Retina (tissue), 1 donor: Measurements from ENCODE around the gene CDKAL1.
A peak's percentile ranks its signal among the peaks of the same experiment; 100 is the strongest.
"Not testable (repeated sequence)": the region's sequence is repeated elsewhere in the genome, so short reads cannot be mapped to it uniquely, and the experiment has no call there.

Experiments used
- DNase-seq: peaks from one replicate; pipeline ENCODE4 v3.0.0-alpha.2; 2016

Gene CDKAL1

DNA sequence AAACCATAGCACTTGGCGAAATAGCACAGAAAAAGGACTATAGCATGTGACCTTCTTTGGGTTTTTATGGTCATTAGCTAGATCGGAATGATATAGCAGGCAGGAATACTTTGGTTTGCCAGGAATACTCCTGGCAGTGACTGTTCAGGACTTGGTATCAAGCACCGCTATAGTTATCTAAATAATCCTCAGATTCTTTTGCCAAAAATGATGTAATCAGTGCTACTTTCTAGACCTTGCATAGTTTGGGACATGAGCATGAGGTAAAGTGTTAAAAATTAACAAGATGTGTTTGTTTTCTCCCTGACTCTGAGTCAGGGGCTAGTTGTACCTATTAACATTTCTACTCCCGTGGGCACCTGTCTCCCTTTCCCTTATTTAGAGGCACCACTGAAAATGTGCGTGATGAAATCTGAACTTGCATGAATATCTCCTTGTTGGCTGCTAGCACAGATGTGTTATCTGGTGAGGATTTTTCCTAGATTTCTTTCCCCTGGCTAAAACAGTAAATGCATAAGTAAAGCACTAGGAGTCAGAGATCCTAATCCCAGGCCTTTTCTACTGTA lies 511.0 kb downstream of the CDKAL1 start:
- DNase-seq = no peak

DNA sequence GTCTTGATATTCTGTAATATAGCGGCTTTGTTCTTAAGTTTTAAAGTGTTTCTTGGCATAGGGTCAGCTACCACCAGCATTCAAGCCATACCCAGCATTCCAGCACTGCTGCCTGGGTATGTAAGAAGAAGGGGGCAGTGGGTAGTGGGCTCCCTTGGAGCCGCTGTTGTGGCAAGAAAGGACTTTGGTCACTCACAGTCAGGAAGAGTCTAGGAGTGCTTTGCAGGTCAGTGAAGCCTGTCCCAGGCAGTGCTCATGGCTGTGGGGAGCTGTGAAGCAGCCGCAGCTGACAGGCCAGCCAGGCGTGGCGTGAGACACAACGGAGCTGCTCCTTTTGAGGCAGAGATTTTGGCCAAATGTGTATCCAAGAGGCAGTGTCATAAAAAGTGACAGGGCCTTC lies 512.0 kb downstream of the CDKAL1 start:
- DNase-seq = peak; percentile 51

DNA sequence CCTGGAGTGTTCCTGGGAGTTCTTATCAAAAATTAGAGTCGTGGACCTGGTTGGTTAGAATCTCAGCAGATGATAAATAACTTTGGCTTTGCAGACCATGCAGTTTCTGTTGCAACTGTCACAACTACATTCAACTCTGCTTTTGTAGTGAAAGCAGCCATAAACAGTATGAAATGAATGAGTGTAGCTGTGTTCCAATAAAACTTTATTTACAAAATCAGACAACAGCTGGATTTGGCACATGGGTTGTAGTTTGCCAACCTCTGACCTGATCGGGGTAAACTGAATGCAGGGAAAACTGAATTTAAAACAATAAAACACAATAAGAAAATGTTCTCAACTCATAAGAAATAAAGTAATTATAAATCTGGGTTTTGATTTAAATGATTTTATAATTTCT lies 513.8 kb downstream of the CDKAL1 start:
- no peak for DNase-seq

DNA sequence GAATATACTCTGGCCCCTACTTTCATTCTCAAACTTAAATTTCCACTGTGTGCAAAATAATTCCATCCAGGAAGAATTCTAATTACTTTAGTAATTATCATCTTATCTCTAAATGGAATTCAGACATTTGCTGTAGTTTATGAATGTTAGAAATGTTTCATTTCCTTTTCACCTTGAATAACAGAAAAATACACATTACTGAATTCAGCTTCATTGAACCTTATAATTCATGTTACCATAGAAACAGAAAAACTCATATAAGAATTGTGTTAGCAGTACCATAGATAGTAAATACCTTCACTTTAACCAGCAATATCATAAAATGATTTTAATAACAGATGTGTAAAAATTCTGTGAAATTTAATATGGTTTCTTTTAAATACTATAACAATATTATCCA lies 514.9 kb downstream of the CDKAL1 start:
- DNase-seq = no peak

DNA sequence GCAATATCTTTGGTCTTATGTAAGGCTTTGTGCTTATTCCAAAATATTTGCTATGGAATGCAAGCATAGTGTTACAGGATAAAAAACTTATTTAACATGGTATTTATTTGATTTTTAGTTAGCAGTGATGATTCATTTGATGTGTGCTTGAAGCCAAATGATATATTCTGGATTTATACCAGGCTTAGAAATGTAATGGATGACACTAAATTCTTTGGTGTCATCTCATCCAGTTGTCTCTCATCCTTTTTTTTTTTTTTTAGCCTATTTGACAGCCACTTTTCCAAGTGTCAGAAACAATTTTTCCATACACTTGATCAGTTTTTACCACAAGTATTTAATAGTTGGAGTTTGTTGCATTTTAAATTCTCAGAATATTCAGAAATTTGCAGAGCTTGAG lies 515.3 kb downstream of the CDKAL1 start:
- DNase-seq = no peak

DNA sequence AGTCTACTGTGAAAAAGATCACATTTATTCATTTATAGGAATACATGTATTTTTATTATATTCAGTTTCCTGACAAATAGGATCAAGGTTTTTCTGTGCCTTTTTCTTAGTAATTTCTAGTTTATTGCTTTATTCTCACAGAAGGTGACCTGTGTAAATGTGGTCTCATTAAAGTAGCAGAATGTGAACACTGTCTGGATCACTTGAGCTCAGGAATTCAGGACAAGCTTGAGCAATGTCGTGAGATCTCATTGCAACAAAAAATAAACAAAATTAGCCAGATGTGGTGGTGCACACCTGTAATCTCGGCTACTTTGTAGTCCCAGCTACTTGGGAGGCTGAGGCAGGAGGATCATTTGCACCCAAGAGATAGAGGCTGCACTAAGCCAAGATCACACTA lies 516.7 kb downstream of the CDKAL1 start:
- DNase-seq = no peak

DNA sequence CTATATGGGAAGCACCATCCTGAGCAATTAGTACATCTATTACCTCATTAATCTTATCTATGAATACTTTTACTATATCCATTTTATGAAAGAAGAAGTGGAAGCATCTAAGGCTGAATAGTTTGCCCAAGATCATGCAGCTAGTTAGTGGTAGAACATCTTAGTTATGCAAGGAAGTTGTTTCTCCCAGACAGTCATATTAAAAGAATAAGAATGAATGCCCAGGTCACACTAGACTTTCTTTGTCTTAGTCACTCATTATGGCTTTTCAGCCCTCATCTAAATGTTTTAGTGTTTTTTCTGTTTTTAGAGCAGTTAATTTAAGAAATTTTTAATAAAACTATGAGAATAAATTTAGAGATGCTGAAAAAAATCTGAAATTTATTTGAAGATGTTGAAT lies 517.5 kb downstream of the CDKAL1 start:
- no peak for DNase-seq

DNA sequence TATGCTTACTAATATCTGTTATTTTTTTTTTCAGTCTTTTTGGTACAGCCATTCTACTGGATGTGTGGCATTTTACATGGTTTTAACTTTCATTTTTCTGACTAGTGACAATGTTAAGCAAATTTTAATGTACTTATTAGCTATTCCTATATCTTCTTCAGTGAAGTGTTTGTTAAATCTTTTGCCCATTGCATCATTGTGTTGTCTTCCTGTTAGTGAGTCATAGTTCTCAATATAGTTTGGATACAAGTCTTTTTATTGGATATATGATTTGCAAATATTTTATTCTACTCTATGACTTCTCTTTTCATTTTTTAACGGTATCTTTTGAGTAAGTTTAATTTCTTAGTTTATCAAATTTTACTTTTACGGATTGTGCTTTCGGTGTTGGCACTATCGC lies 519.4 kb downstream of the CDKAL1 start:
- DNase-seq = no peak

DNA sequence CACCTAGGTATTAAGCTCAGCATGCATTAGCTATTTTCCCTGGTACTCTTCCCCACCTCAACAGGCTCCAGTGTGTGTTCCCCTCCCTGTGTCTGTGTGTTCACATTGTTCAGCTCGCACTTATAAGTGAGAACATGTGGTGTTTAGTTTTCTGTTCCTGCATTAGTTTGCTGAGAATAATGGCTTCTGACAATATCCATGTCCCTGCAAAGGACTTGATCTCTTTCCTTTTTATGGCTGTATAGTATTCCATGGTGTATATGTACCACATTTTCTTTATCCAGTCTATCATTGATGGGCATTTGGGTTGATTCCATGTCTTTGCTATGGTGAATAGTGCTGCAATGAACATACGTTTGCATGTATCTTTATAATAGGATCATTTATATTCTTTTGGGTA lies 521.2 kb downstream of the CDKAL1 start:
- not testable (repeated sequence) for DNase-seq

DNA sequence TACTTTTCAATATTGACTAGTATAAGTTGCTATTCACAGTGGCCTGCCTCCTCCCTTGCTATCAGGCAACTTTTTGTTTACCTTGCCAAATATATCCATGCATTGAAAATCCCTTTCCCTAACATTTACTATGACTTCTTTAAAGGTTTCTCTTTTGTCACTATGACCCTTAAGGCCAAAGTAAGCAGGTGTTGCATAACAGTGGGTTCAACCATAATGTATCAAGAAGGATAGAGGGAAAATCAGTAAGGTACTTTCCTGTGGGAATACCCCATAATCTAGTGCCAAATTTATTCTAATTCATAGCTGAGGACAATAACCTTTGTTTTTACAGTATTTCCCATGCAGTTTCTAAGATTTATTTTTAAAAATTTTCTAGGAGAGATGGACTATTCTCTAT lies 527.6 kb downstream of the CDKAL1 start:
- no peak for DNase-seq

DNA sequence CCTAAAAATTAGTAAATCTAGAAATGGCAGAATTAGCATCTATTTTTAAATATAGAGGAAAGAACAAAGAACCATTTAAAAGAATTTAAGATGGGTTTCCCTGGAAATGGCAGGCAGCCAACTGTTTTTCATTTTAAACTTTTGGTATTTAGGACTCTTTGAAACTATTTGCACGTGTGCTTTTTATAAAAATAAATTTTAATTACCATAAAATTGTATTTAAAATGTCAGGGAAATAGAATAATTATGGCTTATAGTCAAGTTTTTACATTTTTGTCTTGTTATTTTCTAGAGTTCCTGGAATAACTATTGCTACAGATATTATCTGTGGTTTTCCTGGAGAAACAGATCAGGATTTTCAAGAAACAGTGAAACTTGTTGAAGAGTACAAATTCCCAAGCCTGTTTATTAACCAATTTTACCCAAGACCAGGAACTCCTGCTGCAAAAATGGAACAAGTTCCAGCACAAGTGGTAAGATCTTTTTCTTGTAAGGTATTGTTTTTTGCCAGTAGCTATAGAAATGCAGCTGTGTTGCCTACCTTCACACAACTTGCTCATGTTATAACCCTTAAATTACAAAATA lies 530.6 kb downstream of the CDKAL1 start:
- DNase-seq = no peak

DNA sequence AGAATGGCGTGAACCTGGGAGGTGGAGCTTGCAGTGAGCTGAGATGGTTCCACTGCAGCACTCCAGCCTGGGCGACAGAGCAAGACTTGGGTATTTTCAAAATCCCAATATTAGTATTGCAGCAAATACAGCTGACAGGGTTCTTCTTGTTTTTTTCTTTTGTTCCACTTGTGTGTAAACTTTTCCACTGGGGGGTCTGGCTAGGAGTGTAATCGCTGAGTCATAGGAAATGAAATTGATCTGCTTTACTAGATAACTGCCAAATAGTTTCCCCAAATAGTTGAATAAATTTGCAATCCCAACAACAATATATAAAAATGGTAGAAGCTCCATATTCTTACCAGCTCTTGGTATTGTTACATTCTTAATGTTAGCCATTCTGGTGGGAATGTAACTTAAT lies 533.3 kb downstream of the CDKAL1 start:
- no peak for DNase-seq

DNA sequence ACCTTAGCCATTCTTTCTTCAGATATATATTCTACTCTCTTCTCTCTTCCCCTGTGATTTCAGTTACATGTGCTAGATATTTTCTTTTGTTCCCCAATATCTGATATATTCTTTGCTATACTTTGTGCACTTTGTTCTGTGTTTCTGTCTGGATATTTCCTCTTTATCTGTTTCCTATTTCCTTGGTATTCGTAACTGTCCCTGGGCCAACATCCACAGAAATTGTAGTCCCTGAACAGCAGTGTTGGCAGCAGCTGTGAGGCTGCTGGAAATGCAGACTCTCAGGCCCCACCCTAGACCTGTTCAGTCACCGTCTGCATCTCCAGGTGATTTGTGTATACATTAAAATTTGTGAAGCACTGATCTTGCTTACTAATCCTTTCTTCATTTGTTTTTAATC lies 536.4 kb downstream of the CDKAL1 start:
- no peak for DNase-seq

DNA sequence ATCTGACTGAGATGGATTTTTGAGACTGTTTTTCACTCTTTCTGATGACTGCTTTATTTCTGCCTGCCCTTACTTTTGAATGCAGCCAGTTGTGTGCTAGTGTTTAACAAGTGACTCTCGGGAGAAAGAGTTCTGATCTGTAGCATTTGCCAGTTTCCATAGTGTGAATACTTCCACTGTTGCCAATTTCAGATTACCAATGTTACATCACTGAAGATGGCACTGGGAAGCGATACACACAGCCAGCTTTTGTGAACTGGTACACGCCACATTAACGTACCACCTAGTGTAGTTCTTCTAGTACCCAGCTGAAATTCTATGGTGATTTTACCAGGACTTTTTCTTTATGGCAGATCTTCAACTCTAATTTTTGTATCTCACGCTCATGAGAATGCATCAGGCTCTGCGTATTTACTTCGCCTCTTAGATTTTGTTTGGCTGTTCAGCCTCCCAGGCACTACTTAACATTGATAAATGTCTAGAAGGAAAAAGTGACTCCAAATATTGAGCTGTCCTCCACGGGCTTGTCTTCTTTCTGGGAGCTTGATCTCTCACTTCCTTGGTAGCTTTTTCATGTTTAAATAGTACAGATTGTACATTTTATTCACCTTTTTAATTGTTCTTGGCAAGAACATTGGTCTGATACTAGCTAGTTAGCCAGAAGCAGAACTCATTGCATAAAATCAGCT lies 537.7 kb downstream of the CDKAL1 start:
- no peak for DNase-seq

DNA sequence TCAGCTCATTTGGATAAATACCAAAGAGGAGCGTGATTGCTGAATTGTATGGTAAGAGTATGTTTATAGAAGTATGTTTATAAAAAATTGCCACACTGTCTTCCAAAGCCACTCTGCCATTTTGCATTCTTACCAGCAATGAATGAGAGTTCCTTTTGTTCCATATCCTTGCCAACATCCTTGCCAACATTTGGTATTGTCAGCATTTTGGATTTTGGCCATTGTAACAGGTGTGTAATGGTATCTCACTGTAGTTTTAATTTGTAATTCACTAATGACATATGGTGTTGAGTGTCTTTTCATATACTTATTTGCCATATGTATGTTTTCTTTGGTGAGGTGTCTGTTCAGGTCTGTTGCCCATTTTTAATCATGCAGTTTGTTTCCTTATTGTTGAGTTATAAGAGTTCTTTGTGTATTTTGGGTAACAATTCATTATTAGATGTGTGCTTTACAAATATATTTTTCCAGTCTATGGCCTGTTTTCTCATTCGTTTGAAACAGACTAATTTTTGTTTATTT lies 539.1 kb downstream of the CDKAL1 start:
- no peak for DNase-seq

DNA sequence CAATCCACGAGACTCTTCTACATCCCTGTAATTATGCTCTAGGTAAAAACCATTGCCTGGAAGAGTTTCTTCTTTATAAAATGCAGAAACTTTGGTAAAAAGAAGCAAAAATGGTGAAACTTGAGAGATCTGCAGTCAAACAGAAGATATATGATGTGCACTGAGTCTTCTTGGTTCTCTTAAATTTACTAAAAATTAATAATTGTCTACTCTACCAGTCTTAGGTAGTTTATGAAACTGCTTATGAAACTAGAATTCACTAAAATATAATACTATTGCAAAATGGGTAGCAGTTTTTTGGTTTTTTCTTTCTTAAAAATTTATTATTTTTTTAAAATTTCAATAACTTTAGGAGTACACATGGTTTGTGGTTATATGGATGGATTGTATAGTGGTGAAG lies 540.2 kb downstream of the CDKAL1 start:
- no peak for DNase-seq

DNA sequence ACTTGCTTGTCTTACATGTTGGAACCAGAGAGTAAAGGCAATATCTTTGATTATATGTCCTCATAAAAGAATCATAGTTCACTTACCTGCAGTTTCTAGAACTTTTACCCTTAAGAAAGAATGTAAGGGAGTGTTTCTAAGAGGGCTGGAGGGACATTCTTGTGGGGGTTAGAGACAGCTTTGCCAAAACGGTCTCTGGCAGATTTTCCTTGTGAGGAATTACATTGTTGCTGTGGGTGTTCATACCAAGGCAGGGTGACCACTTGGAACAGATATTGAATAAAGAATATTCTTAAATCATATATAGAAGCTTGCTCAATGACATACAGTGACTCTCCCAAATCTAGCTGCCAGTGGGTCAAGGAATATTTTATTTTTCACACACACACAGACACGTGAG lies 541.7 kb downstream of the CDKAL1 start:
- no peak for DNase-seq

DNA sequence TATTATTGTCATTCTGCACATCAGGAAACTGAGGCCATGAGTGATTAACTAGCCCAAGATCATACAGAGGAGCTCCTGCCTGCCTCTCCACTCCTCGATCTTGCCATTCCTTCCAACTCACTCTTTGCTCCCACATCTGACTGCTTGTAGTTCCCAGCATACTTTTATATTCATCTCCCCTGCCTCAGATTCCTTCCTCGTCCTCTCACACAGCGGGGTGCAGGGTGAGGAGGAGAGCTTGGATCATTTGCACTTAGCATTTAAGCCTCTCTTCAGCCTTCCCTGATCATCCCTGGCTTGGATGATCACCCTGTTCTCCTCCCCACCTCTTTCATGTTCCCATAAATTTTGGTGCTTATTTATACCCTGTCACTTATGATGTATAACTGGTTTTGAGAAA lies 544.2 kb downstream of the CDKAL1 start:
- DNase-seq = no peak

DNA sequence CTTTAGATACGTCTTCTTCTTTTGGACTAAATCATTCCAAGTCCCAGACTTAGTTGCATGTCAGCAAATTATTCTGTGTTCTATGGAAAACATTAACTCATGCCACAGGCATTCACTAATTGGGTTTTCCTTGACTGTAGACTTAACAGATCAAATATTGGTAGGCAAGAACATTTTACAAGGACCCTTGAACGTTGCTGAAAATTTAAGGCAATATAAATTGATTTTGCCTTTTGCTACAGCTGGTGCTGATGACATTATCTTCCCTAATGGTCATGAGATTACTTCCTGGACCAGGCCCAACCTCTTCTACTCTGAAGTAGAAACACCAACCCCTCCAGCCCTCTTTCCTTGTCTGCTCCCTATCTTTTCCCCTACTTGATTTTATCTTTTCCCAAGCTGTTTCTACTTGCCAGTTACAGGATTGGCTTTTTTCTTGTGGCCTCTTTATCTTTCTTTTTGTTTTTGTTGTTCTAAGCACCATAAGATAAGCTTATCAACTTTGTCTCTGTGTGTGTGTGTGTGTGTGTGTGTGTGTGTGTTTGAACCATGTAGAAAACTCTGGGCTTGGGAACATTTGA lies 545.3 kb downstream of the CDKAL1 start:
- DNase-seq = no peak

DNA sequence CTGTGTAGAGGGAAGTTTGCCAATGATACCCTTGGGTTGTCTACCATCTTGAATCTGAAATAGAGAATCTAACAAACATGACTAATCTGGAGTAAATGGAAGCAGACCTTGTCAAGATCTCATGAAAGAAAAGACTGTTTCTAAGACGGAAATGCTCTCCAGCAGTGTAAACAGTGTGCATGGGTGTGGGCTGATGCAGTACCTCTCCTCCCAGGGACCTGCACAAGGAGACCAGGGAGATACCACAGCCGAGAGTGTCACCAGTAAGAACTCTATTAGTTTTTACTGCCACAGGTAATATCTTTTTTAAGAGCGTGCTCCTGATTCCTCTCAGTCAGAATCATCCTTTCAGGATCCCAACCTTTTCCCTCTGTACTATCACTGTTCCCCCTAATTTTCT lies 546.0 kb downstream of the CDKAL1 start:
- DNase-seq = no peak

DNA sequence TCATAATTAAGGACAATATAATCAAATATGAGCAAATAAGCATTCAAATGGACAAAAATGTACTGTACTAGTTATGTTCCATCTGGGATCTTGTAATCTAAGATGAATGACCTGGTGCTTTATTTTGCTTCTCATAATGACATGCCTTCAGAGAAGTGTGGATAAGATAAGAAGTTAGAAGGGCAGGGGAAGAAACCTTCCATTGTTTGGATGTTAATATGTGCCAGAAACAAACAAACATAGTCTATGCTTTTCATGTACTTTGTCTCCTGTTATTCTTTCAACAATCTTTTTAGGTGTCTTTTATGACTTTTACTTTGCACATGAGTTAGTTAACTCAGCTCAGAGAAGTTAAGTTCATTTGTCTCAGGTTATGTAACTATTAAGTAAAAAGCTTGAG lies 547.8 kb downstream of the CDKAL1 start:
- DNase-seq = no peak

DNA sequence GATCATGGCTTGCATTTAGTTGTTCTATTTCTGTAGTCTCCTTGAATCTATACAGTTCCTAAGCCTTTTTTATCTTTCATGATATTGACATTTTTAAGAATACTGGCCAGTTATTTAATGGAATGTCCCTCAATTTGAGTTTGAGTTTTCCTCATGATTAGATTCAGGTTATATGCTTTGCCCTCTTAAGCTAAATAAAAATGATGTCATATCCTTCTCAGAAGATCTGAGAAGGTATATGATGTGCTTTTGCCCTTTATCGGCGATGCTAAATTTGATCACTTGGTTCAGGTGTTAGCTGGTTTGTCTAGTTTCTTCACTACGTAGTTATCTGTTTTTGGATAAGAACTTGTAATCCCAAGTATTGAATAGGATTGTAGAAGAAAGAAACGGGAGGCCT lies 549.5 kb downstream of the CDKAL1 start:
- DNase-seq = no peak

DNA sequence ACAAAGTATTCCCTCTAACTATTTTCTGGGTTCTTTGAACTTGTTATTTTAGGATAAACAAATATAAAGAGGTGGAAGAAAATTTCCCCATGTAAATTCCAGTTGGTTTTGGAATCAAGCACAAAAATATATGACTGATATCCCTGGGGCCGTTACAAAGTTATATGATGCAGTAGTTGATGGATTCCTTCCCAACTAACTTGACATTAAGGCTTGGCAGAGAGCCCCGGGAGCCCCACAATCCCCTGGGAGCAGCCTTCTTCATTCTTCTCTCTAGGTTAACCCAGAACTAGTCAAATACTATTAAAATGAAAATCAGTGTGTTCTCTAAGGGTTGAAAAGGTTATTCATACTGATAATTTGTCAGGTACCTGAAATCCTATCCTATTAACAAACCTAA lies 550.4 kb downstream of the CDKAL1 start:
- DNase-seq = no peak

DNA sequence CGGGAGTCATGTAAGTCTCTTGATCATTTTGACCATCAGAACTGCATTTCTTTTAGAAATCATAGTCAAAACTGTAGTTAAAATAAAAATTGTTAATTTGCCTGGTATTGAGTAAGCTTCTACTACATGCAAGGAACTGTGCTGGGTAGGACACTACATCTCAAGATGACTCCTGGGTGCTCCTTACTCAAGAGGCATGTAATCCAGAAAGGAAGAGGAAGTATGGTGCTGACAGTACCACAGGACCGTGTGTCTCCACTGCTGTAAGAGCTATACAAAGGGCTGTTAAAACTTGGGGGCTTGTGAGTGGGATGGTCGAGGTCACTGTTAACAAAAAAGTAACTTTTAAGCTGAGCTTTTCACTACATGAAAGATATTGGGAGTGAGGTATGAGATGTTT lies 551.0 kb downstream of the CDKAL1 start:
- no peak for DNase-seq
